Nephron (organoid): ENCODE measurements around the gene PLOD1.

Source experiments
- H3K27ac Mint-ChIP-seq, 3 experiments: 2 replicates each; pipeline ENCODE4 v1.8.0; 2020; ENCODE audit warnings: mixed read lengths in 3 of 3, mild to moderate bottlenecking in 2 of 3, moderate library complexity in 1 of 3
- H3K27me3 Mint-ChIP-seq: 2 replicates; pipeline ENCODE4 v1.8.0; 2021; ENCODE audit warnings: low read depth, mild to moderate bottlenecking, moderate library complexity, mixed read lengths
- H3K36me3 Mint-ChIP-seq: 2 replicates; pipeline ENCODE4 v1.8.0; 2020; ENCODE audit warnings: low read depth, mixed read lengths
- H3K4me1 Mint-ChIP-seq: 2 replicates; pipeline ENCODE4 v1.8.0; 2020; ENCODE audit warnings: mixed read lengths
- H3K4me3 Mint-ChIP-seq, 3 experiments: 2 replicates each; pipeline ENCODE4 v1.8.0; 2020; ENCODE audit warnings: mild to moderate bottlenecking in 3 of 3, mixed read lengths in 3 of 3, moderate library complexity in 2 of 3
- H3K9me3 Mint-ChIP-seq: 2 replicates; pipeline ENCODE4 v1.8.0; 2020; ENCODE audit warnings: mixed read lengths
- CTCF ChIP-seq, 3 experiments: fragments of 200-600 bp; sonication (generic); IDR thresholded peaks; one replicate each; pipeline ENCODE4 v1.5.0; 2021; ENCODE audit warnings: antibody characterized with exemption in 3 of 3; ENCODE audit not compliant: unreplicated experiment in 3 of 3

The PLOD1 gene

GRCh38 chr1:11934302-11935056 lies at the start of gene PLOD1:
Gene PLOD1 (plus strand): TSS chr1:11934717. CDS start chr1:11934780, 63 bp downstream.
- Mint-ChIP-seq H3K36me3 (no peaks in the 10 kb centered on the region), H3K27ac (peak within 1 kb of the TSS; percentile 88 to 94 (median 93)), H3K4me1 (peaks cover 34% of the 10 kb centered on the region), H3K27me3 (no peaks in the 10 kb centered on the region), H3K4me3 (peak within 1 kb of the TSS; percentile 85 to 89 (median 87)), H3K9me3 (no peaks in the 10 kb centered on the region)
- no peak for TF ChIP-seq CTCF (IDR thresholded peaks at IDR 0.05; ENCODE audit: unreplicated experiment in 3 of 3)

GRCh38 chr1:11885916-11886315 lies 48.6 kb upstream of the PLOD1 start:
- peaks cover 14% of the 10 kb centered on the region for H3K27me3 Mint-ChIP-seq
- H3K4me1 Mint-ChIP-seq = peaks cover 18% of the 10 kb centered on the region
- no peak overlapping the region for H3K4me3 Mint-ChIP-seq
- no peaks in the 10 kb centered on the region for H3K9me3 Mint-ChIP-seq
- TF ChIP-seq CTCF (IDR thresholded peaks at IDR 0.05; ENCODE audit: unreplicated experiment in 3 of 3) = no peak
- no peaks in the 10 kb centered on the region for H3K36me3 Mint-ChIP-seq
- H3K27ac Mint-ChIP-seq = no peak overlapping the region

- no peaks in the 10 kb centered on the region for H3K36me3 Mint-ChIP-seq
- H3K27me3 Mint-ChIP-seq = peaks cover 22% of the 10 kb centered on the region
- no peak overlapping the region for H3K27ac Mint-ChIP-seq
- peaks cover 8% of the 10 kb centered on the region for H3K4me1 Mint-ChIP-seq
- TF ChIP-seq CTCF (IDR thresholded peaks at IDR 0.05; ENCODE audit: unreplicated experiment in 3 of 3) = no peak
- H3K4me3 Mint-ChIP-seq = no peak overlapping the region
- no peaks in the 10 kb centered on the region for H3K9me3 Mint-ChIP-seq
Measured at GRCh38 chr1:11886986-11887665, 47.4 kb upstream of the PLOD1 start.

- Mint-ChIP-seq H3K4me1 (peaks cover 5% of the 10 kb centered on the region), H3K27me3 (peaks cover 27% of the 10 kb centered on the region), H3K9me3 (no peaks in the 10 kb centered on the region), H3K27ac (no peak overlapping the region), H3K36me3 (no peaks in the 10 kb centered on the region), H3K4me3 (no peak overlapping the region)
- no peak for TF ChIP-seq CTCF (IDR thresholded peaks at IDR 0.05; ENCODE audit: unreplicated experiment in 3 of 3)
Measured at GRCh38 chr1:11887666-11888007, 46.9 kb upstream of the PLOD1 start.

- no peaks in the 10 kb centered on the region for H3K4me1 Mint-ChIP-seq
- no peak for TF ChIP-seq CTCF (IDR thresholded peaks at IDR 0.05; ENCODE audit: unreplicated experiment in 3 of 3)
- H3K27ac Mint-ChIP-seq = no peak overlapping the region
Measured at GRCh38 chr1:11888206-11888876, 46.2 kb upstream of the PLOD1 start.

More at GRCh38 chr1:11888206-11888876, 46.2 kb upstream of the PLOD1 start:
- Mint-ChIP-seq H3K4me3 (no peak overlapping the region), H3K9me3 (no peaks in the 10 kb centered on the region), H3K27me3 (peaks cover 27% of the 10 kb centered on the region), H3K36me3 (no peaks in the 10 kb centered on the region)
